ENCODE measurements around the gene MMP14. TPM values are rescaled to one million over a fixed set of nuclear protein-coding genes. Genes with fewer than 3 reads are reported as not detected.
"Not testable (repeated sequence)": the region's sequence is repeated elsewhere in the genome, so short reads cannot be mapped to it uniquely, and the experiment has no call there.

MMP14 gene
- total RNA-seq, 2 donors from 2014 or later: 181 to 220 TPM

DNA sequence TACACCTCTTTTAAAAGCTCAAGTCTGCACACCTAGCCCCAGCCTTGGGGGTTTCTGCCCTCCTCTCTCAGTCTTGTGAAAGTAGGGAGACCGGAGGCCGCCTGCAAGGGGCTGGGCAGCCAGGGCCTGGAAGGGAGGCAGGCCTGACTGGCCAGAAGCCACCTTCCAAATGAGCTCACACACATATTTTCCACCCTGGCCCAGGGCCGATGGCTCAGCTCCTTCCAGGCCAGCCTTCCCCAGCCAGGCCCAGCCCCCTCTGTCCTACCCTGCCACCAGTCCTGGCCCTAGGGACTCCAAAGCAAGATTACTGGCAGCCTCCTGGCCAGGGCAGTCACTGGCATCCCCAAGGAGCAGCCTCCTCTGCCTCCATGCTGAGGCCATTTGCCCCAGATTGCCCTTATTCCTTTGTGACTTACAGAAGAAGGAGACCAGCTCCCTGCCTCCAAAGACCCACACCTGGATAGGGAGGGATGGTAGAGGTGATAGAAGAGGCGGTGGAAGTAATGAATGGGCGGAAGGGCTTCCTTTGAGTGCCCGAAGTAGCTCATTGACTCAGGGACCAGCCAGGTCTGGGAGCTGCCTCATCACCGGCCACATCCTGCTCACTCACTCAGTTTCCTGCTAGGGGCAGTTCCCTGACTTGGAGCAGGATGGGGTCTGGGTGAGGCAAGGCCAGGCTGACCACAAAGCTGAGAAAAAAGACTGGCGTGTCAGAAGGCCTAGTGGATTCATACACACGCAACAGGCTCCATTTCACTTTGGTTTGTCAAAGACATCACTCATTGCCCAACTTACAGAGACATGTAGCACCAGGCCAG is 14.8 kb downstream of the MMP14 start:
- Histone ChIP-seq H3K9ac (ENCODE audit: extremely low read depth, low read length, poor library complexity, severe bottlenecking) (no peak overlapping the region), H3K27me3 (ENCODE audit: control insufficient read depth, insufficient read depth, low read length, poor library complexity, severe bottlenecking) (no peaks in the 10 kb centered on the region)

GRCh38 chr14:22852178-22852577 is 15.8 kb downstream of the MMP14 start:
- not testable (repeated sequence) for DNase-seq; H3K27me3 ChIP-seq (ENCODE audit: control insufficient read depth, insufficient read depth, low read length, poor library complexity, severe bottlenecking); H3K4me1 ChIP-seq (ENCODE audit: control insufficient read depth, insufficient read depth, low read length); H3K9me3 ChIP-seq (ENCODE audit: control insufficient read depth, low read length); H3K27ac Mint-ChIP-seq; H3K27ac ChIP-seq (ENCODE audit: low read depth, low read length); H3K4me3 Mint-ChIP-seq; H3K4me3 ChIP-seq (ENCODE audit: low read length); H3K36me3 ChIP-seq (ENCODE audit: control insufficient read depth, insufficient read depth, low read length); H3K9me3 Mint-ChIP-seq; H3K36me3 Mint-ChIP-seq (ENCODE audit: low read depth); H3K9ac ChIP-seq (ENCODE audit: extremely low read depth, low read length, poor library complexity, severe bottlenecking); H3K27me3 Mint-ChIP-seq (ENCODE audit: insufficient read depth)
- H3K4me1 Mint-ChIP-seq: peaks cover 22% of the 10 kb centered on the region
- 89 to 90% methylated on average over 3 to 10 of the region's 12 CpGs for WGBS, 2 experiments (ENCODE audit: insufficient coverage in 1 of 2, insufficient read length in 1 of 2)

More for the DNA sequence above, 14.8 kb downstream of the MMP14 start:
- peaks cover 3% of the 10 kb centered on the region for H3K36me3 Mint-ChIP-seq (ENCODE audit: low read depth)
- no peak overlapping the region for H3K27ac Mint-ChIP-seq
- no peak for DNase-seq
- Histone ChIP-seq H3K4me1 (ENCODE audit: control insufficient read depth, insufficient read depth, low read length) (peaks cover 3% of the 10 kb centered on the region), H3K27ac (ENCODE audit: low read depth, low read length) (no peak overlapping the region), H3K36me3 (ENCODE audit: control insufficient read depth, insufficient read depth, low read length) (peaks cover 6% of the 10 kb centered on the region), H3K4me3 (ENCODE audit: low read length) (no peak overlapping the region), H3K9me3 (ENCODE audit: control insufficient read depth, low read length) (no peaks in the 10 kb centered on the region)
- 94 to 100% methylated on average over 5 to 9 of the region's 9 CpGs for WGBS, 2 experiments (ENCODE audit: insufficient coverage in 1 of 2, insufficient read length in 1 of 2)
- no peak overlapping the region for H3K4me3 Mint-ChIP-seq
- H3K27me3 Mint-ChIP-seq (ENCODE audit: insufficient read depth): no peaks in the 10 kb centered on the region
- TF ChIP-seq CTCF (conservative IDR thresholded peaks at IDR 0.05): no peak
- no peaks in the 10 kb centered on the region for H3K9me3 Mint-ChIP-seq
- H3K4me1 Mint-ChIP-seq: peaks cover 22% of the 10 kb centered on the region

DNA sequence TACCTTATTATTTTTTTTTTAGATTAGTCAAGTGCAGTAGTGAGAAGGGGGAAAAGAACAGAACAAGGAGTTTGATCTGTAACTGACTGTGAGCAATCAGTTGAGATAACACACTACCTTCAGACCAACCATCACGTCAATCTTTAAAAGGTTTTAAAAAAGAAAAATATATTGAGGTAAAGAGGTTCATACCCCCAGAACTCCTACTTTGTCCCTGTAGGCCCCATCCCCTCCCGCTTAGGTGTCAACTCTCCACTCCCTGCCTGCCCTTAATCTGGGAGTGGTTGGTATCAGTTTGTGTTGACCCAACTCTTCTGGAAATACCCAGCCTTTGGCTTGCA is 16.2 kb downstream of the MMP14 start:
- H3K36me3 Mint-ChIP-seq (ENCODE audit: low read depth): no peaks in the 10 kb centered on the region
- Histone ChIP-seq H3K36me3 (ENCODE audit: control insufficient read depth, insufficient read depth, low read length) (no peaks in the 10 kb centered on the region), H3K9me3 (ENCODE audit: control insufficient read depth, low read length) (peaks cover 9% of the 10 kb centered on the region), H3K27ac (ENCODE audit: low read depth, low read length) (no peak overlapping the region), H3K9ac (ENCODE audit: extremely low read depth, low read length, poor library complexity, severe bottlenecking) (no peak overlapping the region), H3K4me3 (ENCODE audit: low read length) (no peak overlapping the region), H3K27me3 (ENCODE audit: control insufficient read depth, insufficient read depth, low read length, poor library complexity, severe bottlenecking) (no peaks in the 10 kb centered on the region), H3K4me1 (ENCODE audit: control insufficient read depth, insufficient read depth, low read length) (peaks cover 3% of the 10 kb centered on the region)
- WGBS, 2 experiments (ENCODE audit: insufficient coverage in 1 of 2, insufficient read length in 1 of 2): 100% methylated on average over 1 of the region's 2 CpGs; no CpG with 5 or more reads in 1 of the 2 experiments
- peak overlapping the region; percentile 76 for H3K27ac Mint-ChIP-seq
- no peak overlapping the region for H3K4me3 Mint-ChIP-seq
- peaks cover 2% of the 10 kb centered on the region for H3K9me3 Mint-ChIP-seq
- no peak for TF ChIP-seq CTCF (conservative IDR thresholded peaks at IDR 0.05)
- no peak for DNase-seq
- H3K4me1 Mint-ChIP-seq: peaks cover 21% of the 10 kb centered on the region
- H3K27me3 Mint-ChIP-seq (ENCODE audit: insufficient read depth): no peaks in the 10 kb centered on the region
